Naive thymus-derived CD8-positive, alpha-beta T cell (primary cell): ENCODE results near the gene PLXNA4. TPM values are rescaled to one million over a fixed set of nuclear protein-coding genes. Genes with fewer than 3 reads are reported as not detected.
A peak's percentile ranks its signal among the peaks of the same experiment; 100 is the strongest.

ENCODE experiments used
- ATAC-seq, 2 donors: fragments of 150-1000 bp; cut with Tn5 transposase in 1 of 2; sonication (Bioruptor Pico), chemical (Tn5 transposase) in 1 of 2; 1 replicate in 1 of 2; 2 replicates in 1 of 2; pipeline ENCODE4 v1.10.0; 2021; ENCODE audit warnings: mild to moderate bottlenecking in 2 of 2, moderate library complexity in 2 of 2
- POLR2A ChIA-PET: fragments of 350-600 bp; sonication (Branson Sonifier 250); formaldehyde crosslinking; loops from one replicate; lab custom pipeline; 2021; ENCODE audit warnings: antibody characterized with exemption; lab: Charles Lee
- DNase-seq, 10 donors: peaks; one replicate each; pipeline versions ENCODE4 v3.0.0 to v3.0.0-alpha.2; 2020 to 2022
- H3K27ac Mint-ChIP-seq, 10 donors: one replicate each; pipeline ENCODE4 v1.8.0; 2020 to 2022; ENCODE audit warnings: mild to moderate bottlenecking in 10 of 10, mixed read lengths in 10 of 10, moderate library complexity in 4 of 10, inconsistent platforms in 1 of 10
- H3K27me3 Mint-ChIP-seq, 5 donors: one replicate each; pipeline ENCODE4 v1.8.0; 2021 to 2022; ENCODE audit warnings: mixed read lengths in 5 of 5
- H3K36me3 Mint-ChIP-seq, 3 donors: one replicate each; pipeline ENCODE4 v1.8.0; 2020 to 2022; ENCODE audit warnings: mixed read lengths in 3 of 3, mild to moderate bottlenecking in 2 of 3, inconsistent platforms in 1 of 3
- H3K4me1 Mint-ChIP-seq, 4 donors: one replicate each; pipeline ENCODE4 v1.8.0; 2021 to 2022; ENCODE audit warnings: mixed read lengths in 4 of 4
- H3K4me3 Mint-ChIP-seq, 10 donors: one replicate each; pipeline ENCODE4 v1.8.0; 2020 to 2022; ENCODE audit warnings: mild to moderate bottlenecking in 10 of 10, mixed read lengths in 10 of 10, moderate library complexity in 6 of 10, inconsistent platforms in 1 of 10
- H3K9me3 Mint-ChIP-seq, 9 donors: one replicate each; pipeline ENCODE4 v1.8.0; 2020 to 2022; ENCODE audit warnings: mixed read lengths in 9 of 9, mild to moderate bottlenecking in 3 of 9, inconsistent platforms in 1 of 9, moderate library complexity in 1 of 9
- polyA plus RNA-seq, 3 donors: library from polyadenylated mRNA; unstranded; fragments of 300-500 nt; fragmentation: Illumina TruSeq; gene quantifications; one replicate each; pipeline ENCODE4 v1.2.3, GENCODE V29; 2021
- total RNA-seq, 8 experiments: library from RNA in 2 of 8; stranded (reverse) in 2 of 8; gene quantifications; one replicate each; pipeline ENCODE4 v1.2.3 and lab custom pipeline; 2021 to 2026

PLXNA4 gene, protein sequence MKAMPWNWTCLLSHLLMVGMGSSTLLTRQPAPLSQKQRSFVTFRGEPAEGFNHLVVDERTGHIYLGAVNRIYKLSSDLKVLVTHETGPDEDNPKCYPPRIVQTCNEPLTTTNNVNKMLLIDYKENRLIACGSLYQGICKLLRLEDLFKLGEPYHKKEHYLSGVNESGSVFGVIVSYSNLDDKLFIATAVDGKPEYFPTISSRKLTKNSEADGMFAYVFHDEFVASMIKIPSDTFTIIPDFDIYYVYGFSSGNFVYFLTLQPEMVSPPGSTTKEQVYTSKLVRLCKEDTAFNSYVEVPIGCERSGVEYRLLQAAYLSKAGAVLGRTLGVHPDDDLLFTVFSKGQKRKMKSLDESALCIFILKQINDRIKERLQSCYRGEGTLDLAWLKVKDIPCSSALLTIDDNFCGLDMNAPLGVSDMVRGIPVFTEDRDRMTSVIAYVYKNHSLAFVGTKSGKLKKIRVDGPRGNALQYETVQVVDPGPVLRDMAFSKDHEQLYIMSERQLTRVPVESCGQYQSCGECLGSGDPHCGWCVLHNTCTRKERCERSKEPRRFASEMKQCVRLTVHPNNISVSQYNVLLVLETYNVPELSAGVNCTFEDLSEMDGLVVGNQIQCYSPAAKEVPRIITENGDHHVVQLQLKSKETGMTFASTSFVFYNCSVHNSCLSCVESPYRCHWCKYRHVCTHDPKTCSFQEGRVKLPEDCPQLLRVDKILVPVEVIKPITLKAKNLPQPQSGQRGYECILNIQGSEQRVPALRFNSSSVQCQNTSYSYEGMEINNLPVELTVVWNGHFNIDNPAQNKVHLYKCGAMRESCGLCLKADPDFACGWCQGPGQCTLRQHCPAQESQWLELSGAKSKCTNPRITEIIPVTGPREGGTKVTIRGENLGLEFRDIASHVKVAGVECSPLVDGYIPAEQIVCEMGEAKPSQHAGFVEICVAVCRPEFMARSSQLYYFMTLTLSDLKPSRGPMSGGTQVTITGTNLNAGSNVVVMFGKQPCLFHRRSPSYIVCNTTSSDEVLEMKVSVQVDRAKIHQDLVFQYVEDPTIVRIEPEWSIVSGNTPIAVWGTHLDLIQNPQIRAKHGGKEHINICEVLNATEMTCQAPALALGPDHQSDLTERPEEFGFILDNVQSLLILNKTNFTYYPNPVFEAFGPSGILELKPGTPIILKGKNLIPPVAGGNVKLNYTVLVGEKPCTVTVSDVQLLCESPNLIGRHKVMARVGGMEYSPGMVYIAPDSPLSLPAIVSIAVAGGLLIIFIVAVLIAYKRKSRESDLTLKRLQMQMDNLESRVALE (N-terminal part only)
- under 1 TPM; 0.05 to 0.30 TPM for total RNA-seq
- polyA plus RNA-seq = 1 to 10 TPM in 1 of 3 donors, under 1 TPM in 2; 0.18 to 1.2 (median 0.27) TPM
- 0.52 to 18.2 (median 2.1) reads per million in 6 experiments for total RNA-seq (lab: John Stamatoyannopoulos, UW)

DNA sequence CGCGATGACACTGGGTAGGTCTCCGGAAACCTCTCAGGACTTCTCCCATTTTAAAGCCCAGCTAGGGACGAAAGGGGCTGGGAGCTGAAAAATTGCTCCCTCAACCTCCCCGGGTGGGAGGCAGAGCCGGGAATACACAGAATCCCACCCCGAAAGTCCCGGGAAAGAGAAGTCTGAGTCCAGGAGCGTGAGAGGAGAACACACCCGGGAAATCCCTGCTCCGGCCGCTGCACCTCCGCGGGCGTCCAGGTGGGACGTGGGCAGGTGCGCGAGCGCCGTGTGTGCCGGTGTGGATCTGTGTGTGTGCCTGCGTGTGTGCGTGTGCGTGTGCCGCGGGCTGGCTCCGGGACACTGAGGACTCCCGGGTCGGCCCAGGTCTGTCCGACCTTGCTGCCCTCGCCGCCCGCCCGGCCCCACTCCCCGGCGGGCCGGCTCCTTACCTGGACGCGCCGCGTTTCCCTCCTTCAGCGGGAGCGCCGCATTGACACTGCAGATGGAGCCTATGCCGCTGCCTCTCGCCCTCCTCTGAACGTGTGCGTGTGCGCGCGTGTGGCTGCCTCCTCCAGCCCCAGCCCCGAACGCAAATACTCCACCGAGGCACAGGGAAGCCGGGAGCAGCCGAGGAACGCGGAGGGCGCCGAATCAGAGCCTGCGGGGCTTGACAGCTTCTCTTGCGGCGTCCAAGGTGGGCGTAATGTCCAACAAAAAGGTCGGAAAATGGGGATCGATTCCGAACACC is at the start of gene PLXNA4:
Gene PLXNA4 (minus strand): TSS at position 489 of the 739 bp plus-strand sequence. CDS start 67,777 bp downstream, outside the sequence.
- ATAC-seq = peak in 1 of 2 donors; percentile 39
- POLR2A ChIA-PET = no interaction called here
- peak in 2 of 10 donors; percentile 31 to 32 for DNase-seq
- H3K4me1 Mint-ChIP-seq = peaks cover 19 to 50% (median 34%) of the 10 kb centered on the region in 4 donors
- H3K27ac Mint-ChIP-seq = no peak within 1 kb of the TSS
- H3K9me3 Mint-ChIP-seq = no peaks in the 10 kb centered on the region
- no peaks in the 10 kb centered on the region for H3K36me3 Mint-ChIP-seq
- peak within 1 kb of the TSS; percentile 69 to 90 (median 77) for H3K4me3 Mint-ChIP-seq
- H3K27me3 Mint-ChIP-seq = peaks cover 39 to 75% (median 59%) of the 10 kb centered on the region in 5 donors

DNA sequence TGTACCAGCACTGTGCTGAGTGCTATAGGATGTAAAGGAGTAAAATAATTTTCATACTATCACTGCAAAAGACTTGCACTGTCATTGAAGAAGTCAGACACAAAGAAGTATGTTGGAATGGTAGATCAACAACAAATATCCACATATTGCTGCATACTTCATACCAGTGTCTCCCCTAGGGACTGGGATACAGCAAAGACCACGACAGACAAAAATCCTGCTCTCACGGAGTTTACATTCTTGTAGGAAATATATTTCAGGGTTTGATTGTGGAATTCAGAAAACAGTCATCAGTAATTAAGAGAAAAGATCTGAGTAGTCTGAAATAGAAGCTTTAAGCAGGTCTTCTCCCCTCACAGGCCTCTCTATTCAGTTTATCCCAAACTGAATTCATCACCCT is 49.4 kb upstream of the PLXNA4 start:
- H3K9me3 Mint-ChIP-seq = peaks cover 0 to 10% (median 0%) of the 10 kb centered on the region in 9 donors
- no peak overlapping the region for H3K27ac Mint-ChIP-seq
- H3K4me1 Mint-ChIP-seq = peaks cover 0 to 6% (median 0%) of the 10 kb centered on the region in 4 donors
- H3K27me3 Mint-ChIP-seq = no peaks in the 10 kb centered on the region
- DNase-seq (no peak), ATAC-seq (no peak)
- no peak overlapping the region for H3K4me3 Mint-ChIP-seq
- no peaks in the 10 kb centered on the region for H3K36me3 Mint-ChIP-seq
- POLR2A ChIA-PET = no interaction called here

DNA sequence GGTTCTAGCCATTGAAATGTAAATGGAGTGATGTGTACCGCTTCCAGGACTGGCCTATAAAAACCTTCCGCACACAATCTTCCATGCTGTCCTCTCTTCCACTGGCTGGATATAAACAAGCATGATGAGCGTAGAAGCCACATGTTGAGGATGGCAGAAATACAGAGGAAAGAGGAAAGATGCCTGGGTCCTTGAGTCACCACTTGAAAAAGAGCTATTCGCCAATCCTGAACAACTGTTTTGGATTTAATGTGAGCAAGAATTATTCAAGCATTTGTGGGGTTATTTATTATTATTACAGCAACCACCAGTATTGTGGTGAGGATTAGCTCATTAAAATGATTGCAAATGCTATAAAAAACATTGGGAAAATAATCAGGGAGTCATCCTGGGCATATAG is 45.8 kb upstream of the PLXNA4 start:
- H3K27me3 Mint-ChIP-seq = no peaks in the 10 kb centered on the region
- no peak overlapping the region for H3K4me3 Mint-ChIP-seq
- POLR2A ChIA-PET = no interaction called here
- peaks cover 0 to 10% (median 0%) of the 10 kb centered on the region in 9 donors for H3K9me3 Mint-ChIP-seq
- no peaks in the 10 kb centered on the region for H3K36me3 Mint-ChIP-seq
- no peak for ATAC-seq
- DNase-seq = no peak
- no peaks in the 10 kb centered on the region for H3K4me1 Mint-ChIP-seq
- no peak overlapping the region for H3K27ac Mint-ChIP-seq

DNA sequence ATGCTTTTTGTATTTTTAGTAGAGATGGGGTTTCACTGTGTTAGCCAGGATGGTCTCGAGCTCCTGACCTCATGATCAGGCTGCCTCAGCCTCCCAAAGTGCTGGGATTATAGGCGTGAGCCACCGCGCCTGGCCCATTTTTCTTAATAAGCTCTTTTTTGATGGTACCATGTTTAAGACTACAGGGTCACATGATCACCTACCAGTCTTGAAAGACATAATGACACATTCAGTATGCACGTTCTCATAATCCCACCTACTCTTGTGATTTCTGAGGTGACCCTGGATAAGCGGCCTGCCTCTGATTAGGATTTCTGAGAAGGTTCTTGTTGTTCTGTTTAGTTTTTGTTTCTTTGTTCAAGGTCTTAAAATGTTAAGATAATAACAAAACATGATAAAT is 43.7 kb upstream of the PLXNA4 start:
- Mint-ChIP-seq H3K27ac (no peak overlapping the region), H3K4me1 (peaks cover under 1 to 2% (median under 1%) of the 10 kb centered on the region in 4 donors), H3K9me3 (peaks cover 0 to 4% (median 0%) of the 10 kb centered on the region in 9 donors), H3K36me3 (no peaks in the 10 kb centered on the region), H3K4me3 (no peak overlapping the region), H3K27me3 (peaks cover 0 to 6% (median 3%) of the 10 kb centered on the region in 5 donors)
- no peak for ATAC-seq
- POLR2A ChIA-PET = no interaction called here
- DNase-seq = no peak

DNA sequence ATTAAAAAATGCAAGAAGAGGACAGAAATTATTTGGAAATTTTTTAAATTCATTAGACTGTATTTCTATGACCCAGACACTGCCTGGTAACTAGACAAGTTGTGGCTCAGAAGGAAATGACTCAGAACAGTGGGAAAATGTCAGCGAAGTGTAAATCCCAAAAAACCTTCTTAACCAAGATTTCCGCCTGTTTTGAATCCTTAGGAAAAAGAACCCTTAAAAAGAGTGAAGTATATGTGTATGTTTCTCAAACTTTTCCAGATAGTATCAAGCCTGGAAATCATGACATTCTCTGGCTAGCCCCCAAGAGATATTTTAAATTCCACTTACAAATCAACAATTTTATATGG is 42.7 kb upstream of the PLXNA4 start:
- POLR2A ChIA-PET = no interaction called here

DNA sequence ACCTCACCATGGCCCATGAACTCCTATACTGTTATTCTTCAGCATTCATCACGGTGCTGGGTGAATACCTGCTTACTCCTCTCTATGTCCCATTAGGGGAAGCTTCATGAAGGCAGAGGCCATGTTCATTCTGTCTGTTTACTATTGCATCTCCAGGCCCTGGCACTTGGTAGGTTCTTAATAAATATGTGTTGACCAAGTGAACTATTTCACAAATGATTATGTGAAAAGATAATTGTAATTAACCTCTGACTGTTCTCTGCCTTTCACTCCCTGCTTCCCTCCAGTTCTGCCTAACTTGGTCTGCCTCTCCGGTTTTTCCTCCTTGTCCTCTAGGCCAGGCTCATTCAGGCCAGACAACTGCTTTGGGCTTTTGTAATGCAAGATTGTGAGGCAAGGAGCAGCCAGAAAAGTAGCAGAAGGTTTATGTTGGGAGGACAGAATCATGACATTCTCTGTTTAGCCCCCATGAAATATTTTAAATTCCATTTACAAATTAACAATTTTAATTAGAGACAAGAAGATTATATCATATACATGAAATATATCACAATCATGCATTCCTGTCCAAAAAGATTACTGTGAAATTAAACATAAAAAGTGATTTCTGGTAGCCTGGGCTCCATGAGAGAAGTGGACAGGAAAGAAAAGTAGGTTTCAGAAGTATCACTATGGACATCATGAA is 42.1 kb upstream of the PLXNA4 start:
- Mint-ChIP-seq H3K36me3 (no peaks in the 10 kb centered on the region), H3K9me3 (peaks cover 0 to 4% (median 0%) of the 10 kb centered on the region in 9 donors), H3K4me1 (peaks cover 10 to 12% (median 10%) of the 10 kb centered on the region in 4 donors), H3K4me3 (no peak overlapping the region), H3K27me3 (peaks cover 2 to 14% (median 7%) of the 10 kb centered on the region in 5 donors), H3K27ac (no peak overlapping the region)
- ATAC-seq (no peak), DNase-seq (no peak)
- POLR2A ChIA-PET = no interaction called here

More for the DNA sequence above, 42.7 kb upstream of the PLXNA4 start:
- H3K9me3 Mint-ChIP-seq = peaks cover 0 to 4% (median 0%) of the 10 kb centered on the region in 9 donors
- peaks cover 2 to 14% (median 7%) of the 10 kb centered on the region in 5 donors for H3K27me3 Mint-ChIP-seq
- H3K4me1 Mint-ChIP-seq = peaks cover 8 to 12% (median 10%) of the 10 kb centered on the region in 4 donors
- ATAC-seq = no peak
- no peaks in the 10 kb centered on the region for H3K36me3 Mint-ChIP-seq
- DNase-seq = no peak
- H3K4me3 Mint-ChIP-seq = no peak overlapping the region
- H3K27ac Mint-ChIP-seq = no peak overlapping the region

DNA sequence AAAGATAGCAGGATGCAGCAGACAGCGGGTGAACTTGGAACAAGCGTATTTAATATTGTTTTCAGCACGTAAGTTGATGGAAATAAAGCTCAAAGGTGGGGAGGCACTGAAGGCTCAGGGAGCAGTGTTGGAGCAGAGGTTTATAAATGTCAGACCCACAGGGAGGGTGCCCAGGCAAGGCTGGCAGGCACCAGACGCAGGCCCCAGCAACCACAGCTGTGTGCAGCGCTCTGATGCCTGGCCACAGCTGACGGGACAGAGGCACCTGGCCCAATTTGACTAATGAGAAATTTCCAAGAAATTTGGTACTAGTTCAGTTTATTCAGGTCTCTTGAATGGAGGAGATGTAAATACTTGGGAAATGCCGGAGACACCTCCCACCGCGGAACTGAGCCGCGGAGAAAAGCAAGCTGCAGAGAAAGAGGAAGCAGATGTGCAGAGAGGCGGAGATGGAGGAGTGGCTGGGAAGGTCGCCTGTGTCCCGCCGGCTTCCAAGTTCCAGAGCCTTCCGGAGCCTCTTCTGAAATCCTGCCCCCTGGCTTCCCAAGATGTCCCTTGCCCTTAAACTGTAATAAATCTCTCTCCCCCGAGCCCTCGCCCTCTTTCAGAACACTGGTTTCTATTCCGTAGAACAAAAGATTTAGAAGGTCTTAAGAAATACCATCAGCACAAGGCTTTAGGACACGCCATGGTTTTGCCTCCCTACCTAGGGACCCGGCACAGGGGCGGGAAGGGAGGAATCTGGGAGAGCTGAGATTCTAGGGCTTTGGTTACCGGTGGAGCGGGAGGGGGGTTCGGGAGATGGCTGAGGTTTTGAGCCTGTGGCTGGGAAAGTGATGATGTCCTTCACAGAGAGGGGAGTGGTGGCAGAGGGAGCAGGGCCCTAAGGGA is 38.4 kb upstream of the PLXNA4 start:
- DNase-seq = no peak
- Mint-ChIP-seq H3K9me3 (peaks cover 0 to 4% (median 0%) of the 10 kb centered on the region in 9 donors), H3K36me3 (no peaks in the 10 kb centered on the region), H3K4me3 (peak overlapping the region; percentile 36 to 77 (median 51)), H3K27me3 (peaks cover 5 to 14% (median 10%) of the 10 kb centered on the region in 5 donors), H3K4me1 (peaks cover 10 to 12% (median 10%) of the 10 kb centered on the region in 4 donors), H3K27ac (peak overlapping the region in 5 of 10 donors; percentile 21 to 77 (median 60))
- POLR2A ChIA-PET = no interaction called here
- no peak for ATAC-seq

DNA sequence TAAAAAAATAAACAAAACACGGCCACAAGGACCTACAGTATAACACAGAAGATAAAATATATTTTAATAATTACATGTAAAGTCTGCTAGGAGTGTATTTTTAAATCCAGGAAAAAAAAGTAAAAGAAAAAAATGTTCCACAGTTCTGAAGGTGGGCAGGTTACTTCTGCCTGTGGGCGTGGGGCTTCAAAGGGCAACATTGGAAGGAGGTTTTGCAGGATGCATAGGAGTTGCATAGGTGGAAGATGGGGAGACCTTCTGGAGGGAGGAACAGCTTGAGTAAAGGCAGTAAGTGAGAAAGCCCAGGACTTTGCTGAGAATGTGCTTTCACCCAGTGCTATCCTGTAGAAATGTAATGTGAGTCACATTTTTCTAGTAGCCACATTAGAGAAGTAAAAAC is 37.5 kb upstream of the PLXNA4 start:
- peaks cover 5 to 14% (median 10%) of the 10 kb centered on the region in 5 donors for H3K27me3 Mint-ChIP-seq
- H3K27ac Mint-ChIP-seq = no peak overlapping the region
- peaks cover 0 to 4% (median 0%) of the 10 kb centered on the region in 9 donors for H3K9me3 Mint-ChIP-seq
- ATAC-seq (no peak), DNase-seq (no peak)
- peaks cover 10 to 12% (median 10%) of the 10 kb centered on the region in 4 donors for H3K4me1 Mint-ChIP-seq
- no peak overlapping the region for H3K4me3 Mint-ChIP-seq
- POLR2A ChIA-PET = no interaction called here
- no peaks in the 10 kb centered on the region for H3K36me3 Mint-ChIP-seq

DNA sequence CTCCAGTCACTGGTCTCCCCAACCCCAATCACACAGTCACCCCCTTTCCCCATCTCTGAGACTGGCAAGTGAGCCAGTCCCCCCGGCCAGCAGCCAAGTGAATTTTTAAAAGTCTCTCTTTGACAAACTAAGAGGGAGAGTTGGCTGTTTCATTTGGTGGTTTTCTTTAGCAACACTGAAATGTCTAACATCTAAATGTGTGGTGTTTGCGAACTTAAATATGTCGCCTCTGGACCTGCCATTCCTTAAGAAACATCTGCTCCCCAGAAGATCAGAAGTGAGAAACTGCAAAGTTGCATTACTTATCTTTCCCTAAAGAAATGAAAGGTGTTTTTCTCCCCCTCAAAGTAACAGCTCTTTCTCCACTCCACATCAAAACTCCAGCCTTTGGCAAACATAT is 34.7 kb upstream of the PLXNA4 start:
- DNase-seq (no peak), ATAC-seq (no peak)
- Mint-ChIP-seq H3K9me3 (no peaks in the 10 kb centered on the region), H3K36me3 (no peaks in the 10 kb centered on the region), H3K4me3 (no peak overlapping the region), H3K4me1 (peaks cover 10 to 12% (median 10%) of the 10 kb centered on the region in 4 donors), H3K27ac (no peak overlapping the region), H3K27me3 (peaks cover 4 to 13% (median 9%) of the 10 kb centered on the region in 5 donors)
- POLR2A ChIA-PET = no interaction called here

DNA sequence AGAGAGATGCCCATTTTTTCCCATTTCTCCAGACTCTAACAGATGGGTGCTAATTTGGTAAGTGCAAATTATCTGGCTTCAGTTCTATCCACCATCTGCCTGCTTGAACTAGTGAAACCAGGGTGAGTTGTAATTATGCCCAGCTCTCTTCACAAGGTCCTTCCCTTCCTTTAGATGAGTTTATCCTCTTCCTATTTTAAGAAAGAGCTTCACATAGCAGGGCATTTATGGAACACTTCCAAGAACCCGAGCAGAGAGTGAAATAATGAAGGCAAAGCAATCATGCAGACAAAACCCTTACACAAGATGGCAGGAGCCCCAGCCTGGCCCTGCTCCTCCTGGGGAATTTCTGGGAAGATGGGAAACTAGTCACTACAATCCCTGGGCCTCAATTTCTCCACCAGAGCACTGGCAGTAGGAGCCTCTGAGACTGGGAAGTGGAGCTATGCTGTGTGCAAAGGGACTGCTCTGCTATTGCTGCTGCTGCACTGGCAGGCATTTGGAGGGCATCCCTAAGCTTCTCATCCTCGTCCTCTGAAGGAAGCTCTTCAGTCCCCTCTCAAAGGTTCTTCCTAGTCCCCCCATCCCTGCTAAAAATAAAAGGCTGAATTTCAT is 33.7 kb upstream of the PLXNA4 start:
- no peak for DNase-seq
- ATAC-seq = no peak
- H3K27me3 Mint-ChIP-seq = peaks cover 2 to 10% (median 7%) of the 10 kb centered on the region in 5 donors
- no peak overlapping the region for H3K4me3 Mint-ChIP-seq
- H3K27ac Mint-ChIP-seq = no peak overlapping the region
- POLR2A ChIA-PET = no interaction called here
- H3K36me3 Mint-ChIP-seq = no peaks in the 10 kb centered on the region
- no peaks in the 10 kb centered on the region for H3K9me3 Mint-ChIP-seq
- H3K4me1 Mint-ChIP-seq = peaks cover 10 to 11% (median 10%) of the 10 kb centered on the region in 4 donors
